Right lung (tissue), 5 donors: ENCODE results near the gene DCLK2. TPM values are rescaled to one million over a fixed set of nuclear protein-coding genes. Genes with fewer than 3 reads are reported as not detected.
"Not testable (repeated sequence)": the region's sequence is repeated elsewhere in the genome, so short reads cannot be mapped to it uniquely, and the experiment has no call there.

ENCODE experiments used
- DNase-seq, 2 donors: peaks; one replicate each; pipeline ENCODE4 v3.0.0-alpha.2; 2013
- polyA plus RNA-seq, 5 donors: library from polyadenylated mRNA; unstranded; fragments of 120-200 nt; gene quantifications; one replicate each; pipeline versions ENCODE4 v1.2.1 to v1.2.3, GENCODE V29; 2013; ENCODE audit warnings: inconsistent platforms in 1 of 5, low replicate concordance in 1 of 5; ENCODE audit not compliant: insufficient read length in 5 of 5, insufficient read depth in 1 of 5

DCLK2 gene
- polyA plus RNA-seq, 5 donors: 9.6 to 11.9 (median 11.0) TPM

DNA sequence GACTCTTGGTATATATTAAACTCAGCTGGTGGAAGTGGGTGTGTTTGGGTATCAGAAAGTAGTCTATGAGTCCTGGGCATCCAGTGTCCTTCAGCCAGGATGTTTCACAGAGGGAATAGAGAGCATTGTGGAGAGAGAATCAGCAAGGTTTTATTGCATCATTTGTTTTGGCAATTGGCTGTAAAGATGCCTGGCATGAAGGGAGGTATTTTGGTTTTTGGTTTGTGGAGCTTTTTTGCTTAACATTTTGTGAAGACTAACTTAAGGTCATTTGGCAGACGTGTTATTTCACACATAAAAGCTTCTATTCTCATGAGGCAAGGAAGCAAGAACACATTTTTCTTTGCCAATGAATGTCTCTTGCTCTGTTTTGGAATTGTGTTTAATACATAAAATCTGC lies 71.1 kb downstream of the DCLK2 start:
- DNase-seq: no peak

- no peak for DNase-seq
Measured at GRCh38 chr4:150150629-150151062, 72.4 kb downstream of the DCLK2 start.

GRCh38 chr4:150152766-150153165 lies 74.5 kb downstream of the DCLK2 start:
- DNase-seq: no peak

GRCh38 chr4:150155391-150155790 lies 77.1 kb downstream of the DCLK2 start:
- DNase-seq: no peak

DNA sequence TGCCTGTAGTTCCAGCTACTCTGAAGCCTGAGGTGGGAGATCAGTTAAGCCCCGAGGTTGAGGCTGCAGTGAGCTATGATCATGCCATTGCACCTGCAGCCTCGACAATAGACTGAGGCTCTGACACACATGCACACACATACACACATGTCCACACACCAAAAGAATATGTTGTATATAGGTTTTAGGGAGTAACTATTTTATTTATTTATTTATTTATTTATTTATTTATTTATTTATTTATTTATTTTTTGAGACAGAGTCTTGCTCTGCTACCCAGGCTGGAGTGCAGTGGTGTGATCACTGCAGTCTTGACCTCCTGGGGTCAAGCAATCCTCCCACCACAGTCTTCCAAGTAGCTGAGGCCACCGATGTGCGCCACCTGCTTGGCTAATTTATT lies 78.3 kb downstream of the DCLK2 start:
- DNase-seq: no peak

- no peak for DNase-seq
Measured at GRCh38 chr4:150158041-150158440, 79.8 kb downstream of the DCLK2 start.

GRCh38 chr4:150160473-150160872 lies 82.2 kb downstream of the DCLK2 start:
- no peak for DNase-seq

DNA sequence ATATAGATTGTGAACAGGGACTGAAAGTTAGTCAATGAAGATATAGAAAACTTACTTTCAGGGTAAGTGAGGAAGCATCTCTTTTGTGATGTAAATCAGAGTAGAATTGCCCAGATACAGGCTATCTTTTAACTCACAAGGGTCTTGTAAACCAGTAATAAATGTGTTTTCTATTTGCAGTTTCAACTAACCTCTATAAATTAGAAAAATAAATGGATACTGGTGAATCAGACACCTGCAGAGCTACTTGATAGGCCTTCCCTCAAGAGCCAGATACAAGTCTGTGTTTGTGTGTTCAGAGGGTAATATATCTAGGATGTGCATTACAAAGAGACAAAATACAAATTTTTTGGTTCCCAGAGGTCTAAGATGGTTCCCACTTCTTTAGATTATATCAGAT lies 82.9 kb downstream of the DCLK2 start:
- DNase-seq: no peak

DNA sequence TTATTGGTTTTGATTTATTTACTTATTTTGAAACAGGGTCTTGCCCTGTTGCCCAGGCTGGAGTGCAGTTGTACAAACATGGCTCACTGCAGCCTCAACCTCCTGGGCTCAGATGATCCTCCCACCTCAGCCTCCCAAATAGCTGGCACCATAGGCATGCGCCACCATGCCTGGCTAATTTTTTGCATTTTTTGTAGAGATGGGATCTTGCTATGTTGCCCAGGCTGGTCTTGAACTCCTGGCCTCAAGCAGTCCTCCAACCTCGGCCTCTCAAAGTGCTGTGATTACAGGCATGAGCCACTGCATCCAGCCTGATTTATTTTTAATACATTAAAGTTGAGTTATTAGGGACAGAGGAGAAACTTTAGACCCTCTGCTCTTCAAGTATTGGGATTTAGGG lies 83.8 kb downstream of the DCLK2 start:
- not testable (repeated sequence) for DNase-seq

DNA sequence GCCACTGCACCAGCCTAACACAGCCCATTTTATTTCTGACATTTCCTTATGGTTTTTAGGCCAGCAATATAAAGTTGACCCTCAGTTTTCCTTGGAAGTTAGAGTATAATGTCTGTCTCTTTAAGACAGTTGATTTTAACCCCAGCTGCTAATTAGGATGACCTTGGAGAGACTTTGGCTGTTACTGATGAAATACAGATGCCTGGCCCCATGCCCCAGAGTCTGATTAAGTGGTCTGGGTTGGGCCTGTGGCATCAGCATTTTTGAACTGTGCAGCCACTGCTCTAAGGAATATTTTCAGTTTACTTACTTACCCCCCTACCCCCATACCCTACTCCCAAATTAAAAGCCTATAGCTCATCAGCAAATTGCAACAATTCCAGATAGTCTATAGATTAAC lies 85.8 kb downstream of the DCLK2 start:
- DNase-seq: no peak

GRCh38 chr4:150164956-150165629 lies 86.8 kb downstream of the DCLK2 start:
- no peak for DNase-seq

GRCh38 chr4:150167054-150167453 lies 88.8 kb downstream of the DCLK2 start:
- no peak for DNase-seq

- DNase-seq: no peak
Measured at GRCh38 chr4:150173432-150173861, 95.2 kb downstream of the DCLK2 start.

GRCh38 chr4:150173982-150174398 lies 95.7 kb downstream of the DCLK2 start:
- DNase-seq: peak in 1 of 2 donors; percentile 43

DNA sequence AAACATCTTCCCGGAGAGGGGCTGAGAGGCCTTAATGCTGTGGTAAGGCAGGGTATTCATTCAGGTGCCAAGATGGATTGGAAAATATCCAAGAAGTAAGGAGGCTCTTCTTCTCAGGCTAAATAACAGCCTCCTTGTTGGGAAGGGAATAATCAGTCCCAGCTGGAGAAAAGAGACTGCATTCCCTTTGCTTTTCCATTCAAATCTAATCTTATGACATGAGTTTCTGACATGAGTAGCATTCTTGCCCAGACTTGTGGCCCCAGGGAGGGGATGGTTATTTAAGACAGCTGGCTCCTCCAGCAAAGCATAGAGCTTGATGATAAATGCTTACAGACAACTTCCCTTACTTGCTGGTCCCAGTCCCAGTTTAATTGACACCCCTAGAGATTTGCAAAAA lies 98.3 kb downstream of the DCLK2 start:
- no peak for DNase-seq

- no peak for DNase-seq
Measured at GRCh38 chr4:150178161-150178560, 99.9 kb downstream of the DCLK2 start.

- DNase-seq: no peak
Measured at GRCh38 chr4:150181536-150181935, 103.3 kb downstream of the DCLK2 start.

GRCh38 chr4:150182794-150183193 lies 104.5 kb downstream of the DCLK2 start:
- DNase-seq: no peak

- not testable (repeated sequence) for DNase-seq
Measured at GRCh38 chr4:150185033-150185432, 106.8 kb downstream of the DCLK2 start.

- DNase-seq: no peak
Measured at GRCh38 chr4:150192986-150193385, 114.7 kb downstream of the DCLK2 start.

- DNase-seq: not testable (repeated sequence)
Measured at GRCh38 chr4:150197256-150197655, 119.0 kb downstream of the DCLK2 start.

GRCh38 chr4:150199056-150199455 lies 120.8 kb downstream of the DCLK2 start:
- no peak for DNase-seq

DNA sequence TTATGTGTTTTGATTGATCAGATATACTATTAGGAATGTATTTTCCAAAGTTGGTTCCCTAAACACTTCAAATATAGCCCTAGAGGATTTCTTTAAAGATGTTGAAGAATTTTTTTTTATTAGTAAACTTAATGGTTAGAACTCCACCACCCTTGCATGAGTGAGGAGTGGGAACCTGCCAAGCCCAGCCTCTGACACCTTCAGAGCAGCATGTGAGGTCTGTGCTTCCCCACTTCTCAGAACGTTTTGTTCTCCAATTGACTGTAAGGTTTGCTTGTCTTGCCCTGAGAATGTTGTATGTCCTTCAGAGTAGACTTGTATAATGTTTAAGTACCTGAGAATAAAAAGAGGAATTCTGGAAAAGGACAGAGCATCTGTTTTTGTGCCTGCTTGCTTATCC lies 126.8 kb downstream of the DCLK2 start:
- DNase-seq: no peak

DNA sequence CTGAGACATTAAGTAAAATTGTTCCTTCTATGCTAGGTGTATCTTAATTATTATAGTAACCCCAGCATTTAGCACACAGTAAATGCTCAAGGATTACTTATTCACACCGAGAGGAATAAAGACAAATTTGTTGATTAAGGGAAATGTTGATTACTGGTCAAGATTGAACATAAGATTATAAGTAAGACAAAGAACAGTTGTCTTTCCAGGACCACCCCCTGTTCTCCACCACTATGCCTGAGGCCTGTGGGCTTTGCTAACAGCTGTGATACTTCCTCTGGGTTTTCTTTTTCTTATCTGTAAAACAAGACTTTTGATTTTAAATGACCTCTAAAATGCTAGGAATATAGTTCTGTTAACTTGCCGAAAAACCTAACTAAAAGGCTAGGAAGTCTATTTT lies 128.0 kb downstream of the DCLK2 start:
- DNase-seq: no peak
